ENCODE measurements around the gene RPL3. TPM values are rescaled to one million over a fixed set of nuclear protein-coding genes. Genes with fewer than 3 reads are reported as not detected.

RPL3 gene
- total RNA-seq, 1 experiment from 2014 or later, result 1,117 TPM

DNA sequence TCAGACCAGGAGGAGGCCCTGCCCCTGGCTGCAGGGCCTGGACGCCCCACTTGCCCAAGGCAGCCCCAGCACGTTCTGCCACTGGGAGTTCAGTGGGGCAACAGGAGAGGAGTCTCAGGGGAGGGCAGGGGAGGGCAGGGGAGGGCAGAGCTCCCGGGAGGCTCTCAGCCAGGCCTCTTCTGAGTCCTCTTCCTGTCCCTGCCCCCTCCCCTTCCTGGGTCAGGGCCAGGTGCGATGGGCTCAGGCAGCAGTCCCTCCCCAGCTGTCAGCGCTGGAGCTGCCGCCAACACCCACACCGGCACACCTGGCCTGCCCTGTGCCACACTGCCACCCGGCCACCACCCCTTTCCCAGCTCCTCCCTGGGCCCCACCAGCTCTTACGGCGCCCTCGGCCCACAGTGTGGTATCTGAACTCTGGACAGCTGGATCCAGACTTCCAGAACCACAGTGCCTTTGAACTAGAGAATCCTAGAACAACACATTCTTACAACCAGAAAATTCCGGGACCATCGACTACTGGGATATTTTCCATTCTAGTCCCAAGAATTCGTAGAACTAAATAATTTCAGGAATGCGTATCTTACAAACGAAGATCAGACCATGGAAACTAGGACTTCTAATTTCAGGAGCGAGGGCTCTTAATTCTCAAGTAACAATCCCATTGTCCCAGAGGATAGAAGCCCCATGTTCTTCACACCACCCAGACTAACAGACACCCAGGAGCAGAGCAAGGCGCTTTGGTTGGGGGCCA lies 21.8 kb downstream of the RPL3 start:
- intact Hi-C loops (cut with micrococcal nuclease; ENCODE audit: unreplicated experiment), result no loop called here
- no TSS peak for BruUV-seq (replicated peaks)
- Histone ChIP-seq H3K4me1 (ENCODE audit: insufficient read depth, low read length, poor library complexity, severe bottlenecking) (peaks cover 3% of the 10 kb centered on the region), H3K4me3 (ENCODE audit: low read depth, low read length, poor library complexity, severe bottlenecking) (no peak overlapping the region), H3K27ac (ENCODE audit: low read depth, low read length, poor library complexity, severe bottlenecking) (no peak overlapping the region), H3K9me3 (ENCODE audit: low read depth, low read length, poor library complexity, severe bottlenecking) (no peaks in the 10 kb centered on the region), H3K27me3 (replicated peaks; ENCODE audit: insufficient read depth, low read depth, low read length, poor library complexity) (no peaks in the 10 kb centered on the region), H3K36me3 (ENCODE audit: insufficient read depth, low read length, poor library complexity, severe bottlenecking) (no peaks in the 10 kb centered on the region)
- ChIA-PET CTCF (no interaction called here), POLR2A (ENCODE audit: low non-redundant PET) (no interaction called here)
- no peak for DNase-seq (ENCODE audit: low spot score)
- no peak for TF ChIP-seq EZH2 (IDR thresholded peaks at IDR 0.05; ENCODE audit: borderline replicate concordance, low read depth, low read length, poor library complexity, severe bottlenecking)
- TF ChIP-seq, protein P1, sequence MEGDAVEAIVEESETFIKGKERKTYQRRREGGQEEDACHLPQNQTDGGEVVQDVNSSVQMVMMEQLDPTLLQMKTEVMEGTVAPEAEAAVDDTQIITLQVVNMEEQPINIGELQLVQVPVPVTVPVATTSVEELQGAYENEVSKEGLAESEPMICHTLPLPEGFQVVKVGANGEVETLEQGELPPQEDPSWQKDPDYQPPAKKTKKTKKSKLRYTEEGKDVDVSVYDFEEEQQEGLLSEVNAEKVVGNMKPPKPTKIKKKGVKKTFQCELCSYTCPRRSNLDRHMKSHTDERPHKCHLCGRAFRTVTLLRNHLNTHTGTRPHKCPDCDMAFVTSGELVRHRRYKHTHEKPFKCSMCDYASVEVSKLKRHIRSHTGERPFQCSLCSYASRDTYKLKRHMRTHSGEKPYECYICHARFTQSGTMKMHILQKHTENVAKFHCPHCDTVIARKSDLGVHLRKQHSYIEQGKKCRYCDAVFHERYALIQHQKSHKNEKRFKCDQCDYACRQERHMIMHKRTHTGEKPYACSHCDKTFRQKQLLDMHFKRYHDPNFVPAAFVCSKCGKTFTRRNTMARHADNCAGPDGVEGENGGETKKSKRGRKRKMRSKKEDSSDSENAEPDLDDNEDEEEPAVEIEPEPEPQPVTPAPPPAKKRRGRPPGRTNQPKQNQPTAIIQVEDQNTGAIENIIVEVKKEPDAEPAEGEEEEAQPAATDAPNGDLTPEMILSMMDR (conservative IDR thresholded peaks at IDR 0.05; ENCODE audit: low read depth, low read length), result no peak

DNA sequence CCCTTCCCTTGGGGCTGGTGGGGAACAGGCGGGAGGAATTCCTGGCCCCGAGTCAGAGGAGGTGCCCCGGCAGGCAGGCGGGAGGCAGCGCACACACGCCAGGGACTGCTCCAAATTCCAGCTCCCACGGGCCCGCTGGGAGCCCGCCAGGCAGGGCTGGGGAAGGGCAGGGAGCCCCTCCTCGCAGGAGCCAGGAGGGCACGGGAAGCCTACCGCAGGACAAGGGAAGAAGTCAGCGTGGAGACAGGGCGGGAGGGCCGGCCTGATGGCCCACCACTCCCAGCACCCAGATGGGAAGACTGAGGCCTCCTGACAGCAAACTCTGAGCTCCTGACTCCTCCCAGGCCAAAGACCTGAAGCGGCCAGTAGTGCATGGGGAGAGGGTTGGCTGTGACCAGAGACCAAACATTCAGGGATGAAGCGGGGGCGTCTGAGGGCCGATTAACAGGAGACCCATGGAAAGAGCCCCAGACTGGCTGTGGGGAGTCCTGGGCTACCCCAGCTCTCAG lies 22.4 kb downstream of the RPL3 start:
- no peaks in the 10 kb centered on the region for H3K27me3 ChIP-seq (replicated peaks; ENCODE audit: insufficient read depth, low read depth, low read length, poor library complexity)
- CTCF ChIA-PET, result no interaction called here
- H3K4me1 ChIP-seq (ENCODE audit: insufficient read depth, low read length, poor library complexity, severe bottlenecking), result peaks cover 9% of the 10 kb centered on the region
- BruUV-seq (replicated peaks), result no TSS peak
- H3K9me3 ChIP-seq (ENCODE audit: low read depth, low read length, poor library complexity, severe bottlenecking), result no peaks in the 10 kb centered on the region
- H3K27ac ChIP-seq (ENCODE audit: low read depth, low read length, poor library complexity, severe bottlenecking), result no peak overlapping the region
- DNase-seq (ENCODE audit: low spot score), result no peak
- POLR2A ChIA-PET (ENCODE audit: low non-redundant PET), result no interaction called here
- H3K4me3 ChIP-seq (ENCODE audit: low read depth, low read length, poor library complexity, severe bottlenecking), result no peak overlapping the region
- intact Hi-C loops (cut with micrococcal nuclease; ENCODE audit: unreplicated experiment), result no loop called here
- TF ChIP-seq, protein P1 (conservative IDR thresholded peaks at IDR 0.05; ENCODE audit: low read depth, low read length), result no peak
- no peak for TF ChIP-seq EZH2 (IDR thresholded peaks at IDR 0.05; ENCODE audit: borderline replicate concordance, low read depth, low read length, poor library complexity, severe bottlenecking)
- no peaks in the 10 kb centered on the region for H3K36me3 ChIP-seq (ENCODE audit: insufficient read depth, low read length, poor library complexity, severe bottlenecking)

DNA sequence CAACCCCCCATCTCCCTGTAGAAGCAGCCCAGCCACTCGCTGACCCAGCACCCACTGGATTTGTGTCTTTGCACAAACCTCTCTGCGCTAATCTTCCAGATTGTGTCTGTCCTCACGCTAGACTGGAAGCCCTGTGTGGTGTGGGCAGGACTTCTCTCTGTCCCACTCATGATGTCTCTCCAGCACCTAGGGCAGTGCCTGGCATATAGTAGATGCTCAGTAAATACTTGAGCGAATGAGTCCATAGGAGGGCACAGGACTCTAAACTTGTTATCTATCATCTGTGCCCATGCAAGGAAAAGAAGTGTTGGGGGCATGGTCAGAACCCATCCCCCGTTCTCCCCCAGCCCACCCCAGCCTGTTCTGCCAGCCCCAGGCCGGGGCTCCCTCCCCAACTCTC lies 22.9 kb downstream of the RPL3 start:
- Histone ChIP-seq H3K9me3 (ENCODE audit: low read depth, low read length, poor library complexity, severe bottlenecking) (no peaks in the 10 kb centered on the region), H3K4me1 (ENCODE audit: insufficient read depth, low read length, poor library complexity, severe bottlenecking) (peaks cover 14% of the 10 kb centered on the region), H3K27me3 (replicated peaks; ENCODE audit: insufficient read depth, low read depth, low read length, poor library complexity) (no peaks in the 10 kb centered on the region), H3K4me3 (ENCODE audit: low read depth, low read length, poor library complexity, severe bottlenecking) (no peak overlapping the region), H3K27ac (ENCODE audit: low read depth, low read length, poor library complexity, severe bottlenecking) (no peak overlapping the region), H3K36me3 (ENCODE audit: insufficient read depth, low read length, poor library complexity, severe bottlenecking) (no peaks in the 10 kb centered on the region)
- no TSS peak for BruUV-seq (replicated peaks)
- CTCF ChIA-PET, result no interaction called here
- TF ChIP-seq, protein P1 (conservative IDR thresholded peaks at IDR 0.05; ENCODE audit: low read depth, low read length), result no peak
- no peak for TF ChIP-seq EZH2 (IDR thresholded peaks at IDR 0.05; ENCODE audit: borderline replicate concordance, low read depth, low read length, poor library complexity, severe bottlenecking)
- POLR2A ChIA-PET (ENCODE audit: low non-redundant PET), result no interaction called here
- no peak for DNase-seq (ENCODE audit: low spot score)
- intact Hi-C loops (cut with micrococcal nuclease; ENCODE audit: unreplicated experiment), result no loop called here

Data from A673 (cell line).